Ishikawa (cell line): ENCODE measurements around the gene C1QA.

Source experiments
- CEBPB ChIP-seq: IDR thresholded peaks from 2 replicates; pipeline ENCODE4 v1.6.1; 2012
- CREB1 ChIP-seq: IDR thresholded peaks from 2 replicates; pipeline ENCODE4 v1.6.1; 2012; ENCODE audit warnings: low read depth
- EGR1 ChIP-seq: IDR thresholded peaks from 2 replicates; pipeline ENCODE4 v1.6.1; 2012
- EP300 ChIP-seq: IDR thresholded peaks from 2 replicates; pipeline ENCODE4 v1.6.1; 2012; ENCODE audit warnings: borderline replicate concordance
- FOXM1 ChIP-seq: IDR thresholded peaks from 2 replicates; pipeline ENCODE4 v1.6.1; 2012; ENCODE audit warnings: low read depth, borderline replicate concordance
- MAX ChIP-seq: IDR thresholded peaks from 2 replicates; pipeline ENCODE4 v1.6.1; 2012
- NFIC ChIP-seq: IDR thresholded peaks from 2 replicates; pipeline ENCODE4 v1.6.1; 2012
- RAD21 ChIP-seq: IDR thresholded peaks from 2 replicates; pipeline ENCODE4 v1.6.1; 2012; ENCODE audit warnings: low read depth
- REST ChIP-seq: IDR thresholded peaks from 2 replicates; pipeline ENCODE4 v1.6.1; 2012; ENCODE audit warnings: low read depth, mild to moderate bottlenecking
- TAF1 ChIP-seq: IDR thresholded peaks from 2 replicates; pipeline ENCODE4 v1.6.1; 2012; ENCODE audit warnings: low read depth, mild to moderate bottlenecking
- TCF12 ChIP-seq: IDR thresholded peaks from 2 replicates; pipeline ENCODE4 v1.6.1; 2012; ENCODE audit warnings: low read depth
- TEAD4 ChIP-seq: IDR thresholded peaks from 2 replicates; pipeline ENCODE4 v1.6.1; 2012
- USF1 ChIP-seq: IDR thresholded peaks from 2 replicates; pipeline ENCODE4 v1.6.1; 2012
- YY1 ChIP-seq: IDR thresholded peaks from 2 replicates; pipeline ENCODE4 v1.6.1; 2012; ENCODE audit warnings: low read depth
- ZBTB7A ChIP-seq: IDR thresholded peaks from 2 replicates; pipeline ENCODE4 v1.6.1; 2012; ENCODE audit warnings: low read depth

C1QA gene

GRCh38 chr1:22638476-22639234 is 2.2 kb downstream of the C1QA start:
- TF ChIP-seq TAF1 (no peak), REST (no peak), YY1 (no peak), USF1 (no peak), RAD21 (no peak), CEBPB (no peak), EP300 (no peak), EGR1 (no peak)

- TF ChIP-seq CREB1, result no peak
- no peak for TF ChIP-seq MAX
- TF ChIP-seq EGR1, result no peak
- no peak for TF ChIP-seq ZBTB7A
- TF ChIP-seq NFIC, result no peak
- no peak for TF ChIP-seq RAD21
- no peak for TF ChIP-seq TAF1
- TF ChIP-seq YY1, result no peak
These were observed 2.9 kb downstream of the C1QA start for GRCh38 chr1:22639286-22639685.

GRCh38 chr1:22641247-22641646 is 4.8 kb downstream of the C1QA start:
- no peak for TF ChIP-seq USF1
- no peak for TF ChIP-seq CEBPB
- no peak for TF ChIP-seq TAF1
- TF ChIP-seq REST, result no peak
- TF ChIP-seq ZBTB7A, result no peak
- TF ChIP-seq EP300, result no peak
- TF ChIP-seq CREB1, result no peak
- TF ChIP-seq FOXM1, result no peak
- no peak for TF ChIP-seq NFIC
- TF ChIP-seq EGR1, result no peak

- TF ChIP-seq TAF1 (no peak), RAD21 (peak; percentile 96), FOXM1 (no peak), CREB1 (no peak), REST (no peak), USF1 (no peak), EGR1 (no peak), CEBPB (no peak), TEAD4 (no peak), NFIC (peak; percentile 81), YY1 (no peak), TCF12 (no peak)
These were observed 5.6 kb downstream of the C1QA start for GRCh38 chr1:22641906-22642636.
